GM23338 (cell line): ENCODE results near the gene ZDHHC8.

Experiments
- CREB1 ChIP-seq: fragments of 250-450 bp; sonication (Bioruptor Pico); IDR thresholded peaks from 2 replicates; pipeline ENCODE4 v1.5.0; 2020; ENCODE audit warnings: low read depth, mild to moderate bottlenecking, moderate library complexity
- CTCF ChIP-seq, 2 experiments: fragments of 200-600 bp in 1 of 2; sonication (generic) in 1 of 2; conservative IDR thresholded peaks; 2 replicates each; pipeline versions ENCODE4 v1.5.1 to v1.6.1; 2016 to 2017; ENCODE audit warnings: antibody characterized with exemption in 2 of 2, low read depth in 2 of 2, mild to moderate bottlenecking in 2 of 2, moderate library complexity in 1 of 2
- ETS1 ChIP-seq: IDR thresholded peaks from 2 replicates; pipeline ENCODE4 v1.6.1; 2016; ENCODE audit warnings: antibody characterized with exemption
- EZH2 ChIP-seq: fragments of 200-600 bp; sonication (generic); IDR thresholded peaks from one replicate; pipeline ENCODE4 v1.8.0; 2017; ENCODE audit warnings: antibody characterized with exemption, mild to moderate bottlenecking, low read depth; ENCODE audit not compliant: unreplicated experiment
- EZH2phosphoT487 ChIP-seq: fragments of 200-600 bp; sonication (generic); IDR thresholded peaks from one replicate; pipeline ENCODE4 v1.8.1; 2018; ENCODE audit warnings: antibody characterized with exemption; ENCODE audit not compliant: unreplicated experiment
- POLR2AphosphoS5 ChIP-seq: IDR thresholded peaks from 2 replicates; pipeline ENCODE4 v1.6.1; 2016; ENCODE audit warnings: antibody characterized with exemption, low read depth
- REST ChIP-seq: IDR thresholded peaks from one replicate; pipeline ENCODE4 v1.6.1; 2018; ENCODE audit warnings: antibody characterized with exemption; ENCODE audit not compliant: unreplicated experiment
- STAT1 ChIP-seq: IDR thresholded peaks from one replicate; pipeline ENCODE4 v1.6.1; 2016; ENCODE audit warnings: antibody characterized with exemption; ENCODE audit not compliant: unreplicated experiment
- ZNF114 ChIP-seq: fragments of 250-450 bp; sonication (Bioruptor Pico); IDR thresholded peaks from 2 replicates; pipeline ENCODE4 v1.5.0; 2020; ENCODE audit warnings: mild to moderate bottlenecking, moderate library complexity

GRCh38 chr22:20187777-20188566, 56.4 kb downstream of the ZDHHC8 start:
- TF ChIP-seq REST (no peak), POLR2AphosphoS5 (no peak), CTCF (conservative IDR thresholded peaks at IDR 0.05; ENCODE audit: low read depth in 2 of 2) (no peak), EZH2 (no peak), ZNF114 (CRISPR knock-in tag) (no peak), CREB1 (no peak), ETS1 (no peak), EZH2phosphoT487 (no peak), STAT1 (no peak)
